Uterus (tissue), 4 donors: ENCODE data around the gene AADAC. TPM values are rescaled to one million over a fixed set of nuclear protein-coding genes. Genes with fewer than 3 reads are reported as not detected.
"Not testable (repeated sequence)": the region's sequence is repeated elsewhere in the genome, so short reads cannot be mapped to it uniquely, and the experiment has no call there.

Source experiments
- DNase-seq, 2 donors: peaks; one replicate each; pipeline ENCODE4 v3.0.0-alpha.2; 2019 to 2020
- H3K27ac ChIP-seq, 2 donors: fragments of 200-600 bp; sonication (generic); 1 replicate in 1 of 2; 2 replicates in 1 of 2; pipeline ENCODE4 v1.5.1; 2016 to 2018
- H3K27me3 ChIP-seq, 2 donors: fragments of 200-600 bp; sonication (generic); one replicate each; pipeline ENCODE4 v1.5.1; 2018 to 2019; ENCODE audit warnings: control low read depth in 1 of 2
- H3K36me3 ChIP-seq, 2 donors: fragments of 200-600 bp; sonication (generic); one replicate each; pipeline ENCODE4 v1.5.1; 2019; ENCODE audit warnings: control low read depth in 1 of 2
- H3K4me1 ChIP-seq, 2 donors: fragments of 200-600 bp; sonication (generic); one replicate each; pipeline ENCODE4 v1.5.1; 2018 to 2019; ENCODE audit warnings: control low read depth in 1 of 2
- H3K4me3 ChIP-seq, 2 donors: fragments of 200-600 bp; sonication (generic); 1 replicate in 1 of 2; 2 replicates in 1 of 2; pipeline ENCODE4 v1.5.1; 2018 to 2019; ENCODE audit warnings: mild to moderate bottlenecking in 1 of 2
- H3K9me3 ChIP-seq, 2 donors: fragments of 200-600 bp; sonication (generic); one replicate each; pipeline ENCODE4 v1.5.1; 2019; ENCODE audit warnings: control low read depth in 1 of 2
- POLR2A ChIP-seq, 2 donors: fragments of 450-650 bp; IDR thresholded peaks; one replicate each; pipeline ENCODE4 v1.6.1; 2016; ENCODE audit warnings: antibody characterized with exemption in 2 of 2, mild to moderate bottlenecking in 1 of 2, moderate library complexity in 1 of 2
- intact Hi-C: fragments of 100-400 bp; cut with DNase I; formaldehyde crosslinking; loops from one replicate; pipeline ENCODE4 v1.15.1; 2023; ENCODE audit warnings: low total_unique reads
- total RNA-seq, 4 donors: library from RNA; depleted of rRNA in 3 of 4; stranded (reverse); fragments of >200 nt in 3 of 4; gene quantifications; one replicate each; pipeline versions ENCODE4 v1.1.0 to v1.2.4, GENCODE V29; 2014 to 2023
- TF ChIP-seq, protein P1 (sequence below), 4 experiments: fragments of 200-600 bp in 2 of 4; fragments of 450-650 bp in 2 of 4; sonication (generic) in 2 of 4; IDR thresholded peaks; one replicate each; pipeline ENCODE4 v1.5.1; 2016 to 2019; ENCODE audit warnings: antibody characterized with exemption in 4 of 4, mild to moderate bottlenecking in 2 of 4, moderate library complexity in 1 of 4
- donor health status: DM: yes; HTN: yes; CAD: no.

AADAC gene
- total RNA-seq, 4 donors from 2014 or later = 0.35 TPM; not detected in 3

DNA sequence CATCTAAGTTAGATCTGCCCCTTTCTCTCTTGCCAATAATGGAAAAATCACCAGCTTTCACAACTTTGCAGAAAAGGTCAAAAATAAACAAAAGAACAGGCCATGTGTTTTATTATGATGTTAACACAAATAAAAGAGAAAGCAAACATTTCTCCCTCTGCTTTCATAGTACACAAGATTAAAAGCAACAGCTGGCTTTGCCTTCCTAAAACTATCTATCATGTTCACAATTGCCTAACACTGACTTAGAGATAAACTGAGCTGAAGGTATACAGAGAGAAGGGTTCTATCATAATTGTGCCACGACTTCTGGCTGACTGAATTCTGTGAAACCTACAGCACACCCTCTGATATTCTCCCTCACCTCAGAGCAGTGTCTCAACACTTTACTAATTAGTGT is 29.4 kb downstream of the AADAC start:
- H3K4me1 ChIP-seq = no peaks in the 10 kb centered on the region
- no peaks in the 10 kb centered on the region for H3K27me3 ChIP-seq
- no peaks in the 10 kb centered on the region for H3K9me3 ChIP-seq
- no peak overlapping the region for H3K4me3 ChIP-seq
- H3K36me3 ChIP-seq = no peaks in the 10 kb centered on the region
- intact Hi-C loops = no loop called here
- no peak for DNase-seq
- no peak overlapping the region for H3K27ac ChIP-seq
- no peak for TF ChIP-seq POLR2A (IDR thresholded peaks at IDR 0.05)
- TF ChIP-seq, protein P1, sequence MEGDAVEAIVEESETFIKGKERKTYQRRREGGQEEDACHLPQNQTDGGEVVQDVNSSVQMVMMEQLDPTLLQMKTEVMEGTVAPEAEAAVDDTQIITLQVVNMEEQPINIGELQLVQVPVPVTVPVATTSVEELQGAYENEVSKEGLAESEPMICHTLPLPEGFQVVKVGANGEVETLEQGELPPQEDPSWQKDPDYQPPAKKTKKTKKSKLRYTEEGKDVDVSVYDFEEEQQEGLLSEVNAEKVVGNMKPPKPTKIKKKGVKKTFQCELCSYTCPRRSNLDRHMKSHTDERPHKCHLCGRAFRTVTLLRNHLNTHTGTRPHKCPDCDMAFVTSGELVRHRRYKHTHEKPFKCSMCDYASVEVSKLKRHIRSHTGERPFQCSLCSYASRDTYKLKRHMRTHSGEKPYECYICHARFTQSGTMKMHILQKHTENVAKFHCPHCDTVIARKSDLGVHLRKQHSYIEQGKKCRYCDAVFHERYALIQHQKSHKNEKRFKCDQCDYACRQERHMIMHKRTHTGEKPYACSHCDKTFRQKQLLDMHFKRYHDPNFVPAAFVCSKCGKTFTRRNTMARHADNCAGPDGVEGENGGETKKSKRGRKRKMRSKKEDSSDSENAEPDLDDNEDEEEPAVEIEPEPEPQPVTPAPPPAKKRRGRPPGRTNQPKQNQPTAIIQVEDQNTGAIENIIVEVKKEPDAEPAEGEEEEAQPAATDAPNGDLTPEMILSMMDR (IDR thresholded peaks at IDR 0.05) = no peak

DNA sequence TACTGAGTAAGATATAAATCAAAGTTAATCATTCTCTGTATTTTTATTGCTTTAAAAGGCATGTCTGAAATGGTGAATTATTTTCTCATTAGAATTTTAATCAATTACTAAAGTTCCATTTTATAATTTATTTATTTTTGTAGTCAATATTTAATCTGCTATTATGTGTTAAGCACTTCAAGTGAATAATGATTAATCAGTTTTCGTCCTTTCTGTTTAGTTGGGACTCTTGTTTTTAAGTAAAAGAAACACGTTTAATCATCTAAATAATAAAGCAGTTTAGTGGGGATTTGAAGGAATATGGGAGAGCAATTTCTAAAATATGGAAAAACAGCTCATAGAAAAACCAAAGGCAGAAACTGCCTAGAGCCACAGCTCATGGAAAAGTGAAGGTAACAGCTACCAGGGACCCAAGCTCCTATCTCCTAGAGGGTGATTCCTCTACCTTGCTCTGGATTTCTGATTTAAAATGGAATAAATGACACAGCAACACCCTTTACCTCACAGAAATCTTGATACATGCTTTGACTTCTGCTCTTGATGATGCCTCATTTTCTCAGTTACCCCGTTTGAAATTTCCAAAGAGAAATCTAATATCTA is 31.5 kb downstream of the AADAC start:
- H3K27me3 ChIP-seq = no peaks in the 10 kb centered on the region
- no peaks in the 10 kb centered on the region for H3K4me1 ChIP-seq
- no peaks in the 10 kb centered on the region for H3K9me3 ChIP-seq
- no peak overlapping the region for H3K27ac ChIP-seq
- intact Hi-C loops = no loop called here
- TF ChIP-seq, protein P1 (IDR thresholded peaks at IDR 0.05) = no peak
- no peak for TF ChIP-seq POLR2A (IDR thresholded peaks at IDR 0.05)
- H3K4me3 ChIP-seq = no peak overlapping the region
- no peak for DNase-seq
- no peaks in the 10 kb centered on the region for H3K36me3 ChIP-seq

DNA sequence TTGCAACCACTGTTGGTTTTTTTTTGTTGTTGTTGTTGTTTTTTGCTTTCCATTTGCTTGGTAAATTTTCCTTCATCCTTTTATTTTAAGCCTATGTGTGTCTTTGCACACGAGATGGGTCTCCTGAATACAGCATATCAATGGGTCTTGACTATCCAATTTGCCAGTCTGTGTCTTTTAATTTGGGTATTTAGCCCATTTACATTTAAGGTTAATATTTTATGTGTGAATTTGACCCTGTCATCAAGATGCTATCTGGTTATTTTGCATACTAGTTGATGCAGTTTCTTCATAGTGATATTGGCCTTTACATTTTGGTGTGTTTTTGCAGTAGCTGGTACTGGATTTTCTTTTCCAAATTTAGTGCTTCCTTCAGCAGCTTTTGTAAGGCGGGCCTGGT is 36.1 kb downstream of the AADAC start:
- H3K9me3 ChIP-seq, intact Hi-C loops, H3K36me3 ChIP-seq: not testable (repeated sequence)

GRCh38 chr3:151852074-151852811 is 38.3 kb downstream of the AADAC start:
- Histone ChIP-seq H3K9me3 (no peaks in the 10 kb centered on the region), H3K4me1 (no peaks in the 10 kb centered on the region), H3K27ac (no peak overlapping the region), H3K36me3 (no peaks in the 10 kb centered on the region), H3K4me3 (no peak overlapping the region), H3K27me3 (no peaks in the 10 kb centered on the region)
- DNase-seq = no peak
- TF ChIP-seq POLR2A (IDR thresholded peaks at IDR 0.05) = no peak
- TF ChIP-seq, protein P1 (IDR thresholded peaks at IDR 0.05) = no peak
- intact Hi-C loops = no loop called here

More for the DNA sequence above, 36.1 kb downstream of the AADAC start:
- H3K27ac ChIP-seq, H3K4me1 ChIP-seq, H3K27me3 ChIP-seq, DNase-seq, H3K4me3 ChIP-seq: not testable (repeated sequence)

GRCh38 chr3:151856118-151856517 is 42.2 kb downstream of the AADAC start:
- Histone ChIP-seq H3K27ac (no peak overlapping the region), H3K27me3 (no peaks in the 10 kb centered on the region), H3K4me1 (no peaks in the 10 kb centered on the region), H3K36me3 (no peaks in the 10 kb centered on the region), H3K4me3 (no peak overlapping the region), H3K9me3 (no peaks in the 10 kb centered on the region)
- no peak for DNase-seq
- intact Hi-C loops = no loop called here
- TF ChIP-seq, protein P1 (IDR thresholded peaks at IDR 0.05) = no peak
